MCF 10A (cell line): ENCODE measurements around the gene AUTS2. TPM values are rescaled to one million over a fixed set of nuclear protein-coding genes. Genes with fewer than 3 reads are reported as not detected.

ENCODE experiments used
- BruUV-seq: library from RNA; stranded (reverse); fragments of 400-500 nt; replicated peaks from 2 replicates; lab custom pipeline; 2021; lab: Mats Ljungman, UMichigan
- CTCF ChIA-PET: fragments of 300-600 bp; sonication (Branson Sonifier 250); formaldehyde crosslinking; extraction: SDS; loops from one replicate; lab custom pipeline; 2021; ENCODE audit warnings: antibody characterized with exemption, inconsistent platforms; lab: Yijun Ruan, JAX
- POLR2A ChIA-PET: fragments of 300-600, 350-650 bp; sonication (Branson Sonifier 250); formaldehyde crosslinking; extraction: SDS; loops from one replicate; lab custom pipeline; 2020; ENCODE audit warnings: antibody characterized with exemption, inconsistent platforms; lab: Yijun Ruan, JAX
- DNase-seq: peaks from one replicate; pipeline ENCODE4 v3.0.0-alpha.2; 2018; ENCODE audit not compliant: unreplicated experiment
- H3K27ac Mint-ChIP-seq: one replicate; pipeline ENCODE4 v1.8.0; 2022; ENCODE audit warnings: mild to moderate bottlenecking, low read depth, mixed read lengths; ENCODE audit not compliant: unreplicated experiment
- H3K27me3 Mint-ChIP-seq: one replicate; pipeline ENCODE4 v1.8.0; 2022; ENCODE audit warnings: mixed read lengths; ENCODE audit not compliant: insufficient read depth, unreplicated experiment
- H3K36me3 Mint-ChIP-seq: one replicate; pipeline ENCODE4 v1.8.0; 2022; ENCODE audit warnings: mild to moderate bottlenecking, moderate library complexity, mixed read lengths; ENCODE audit not compliant: insufficient read depth, unreplicated experiment
- H3K4me1 Mint-ChIP-seq: one replicate; pipeline ENCODE4 v1.8.0; 2022; ENCODE audit warnings: mixed read lengths; ENCODE audit not compliant: insufficient read depth, unreplicated experiment
- H3K4me3 Mint-ChIP-seq: one replicate; pipeline ENCODE4 v1.8.0; 2022; ENCODE audit warnings: mild to moderate bottlenecking, moderate library complexity, mixed read lengths; ENCODE audit not compliant: unreplicated experiment
- H3K9me3 Mint-ChIP-seq: one replicate; pipeline ENCODE4 v1.8.0; 2022; ENCODE audit warnings: mixed read lengths; ENCODE audit not compliant: unreplicated experiment
- CTCF ChIP-seq: fragments of 200-600 bp; IDR thresholded peaks from one replicate; pipeline ENCODE4 v1.8.0; 2022; ENCODE audit warnings: antibody characterized with exemption, mild to moderate bottlenecking; ENCODE audit not compliant: unreplicated experiment
- intact Hi-C: fragments of 100-400 bp; cut with micrococcal nuclease; formaldehyde crosslinking; loops from 2 replicates; pipeline ENCODE4 v1.14.1; 2022
- total RNA-seq: library from RNA; stranded (reverse); gene quantifications from 2 replicates; pipeline ENCODE4 v1.2.3, GENCODE V29; 2022

AUTS2 gene
- total RNA-seq, 1 experiment from 2014 or later, result 1.3 TPM

GRCh38 chr7:70481570-70482123, 883.4 kb downstream of the AUTS2 start:
- TF ChIP-seq CTCF, result no peak
- POLR2A ChIA-PET, result no interaction called here
- CTCF ChIA-PET, result no interaction called here
- peaks cover 6% of the 10 kb centered on the region for H3K36me3 Mint-ChIP-seq
- intact Hi-C loops, result no loop called here
- no TSS peak for BruUV-seq
- H3K4me3 Mint-ChIP-seq, result no peak overlapping the region
- H3K9me3 Mint-ChIP-seq, result peaks cover 8% of the 10 kb centered on the region
- no peaks in the 10 kb centered on the region for H3K4me1 Mint-ChIP-seq
- H3K27me3 Mint-ChIP-seq, result no peaks in the 10 kb centered on the region
- no peak for DNase-seq
- no peak overlapping the region for H3K27ac Mint-ChIP-seq

- no TSS peak for BruUV-seq
- H3K9me3 Mint-ChIP-seq, result peaks cover 16% of the 10 kb centered on the region
- no peak for DNase-seq
- no peaks in the 10 kb centered on the region for H3K4me1 Mint-ChIP-seq
- POLR2A ChIA-PET, result no interaction called here
- CTCF ChIA-PET, result interaction anchor here (0.9 kb wide), 2 partner anchors 15 to 17 kb away, joined by 3 read pairs; no protein-coding TSS in a partner anchor
- no peak overlapping the region for H3K4me3 Mint-ChIP-seq
- no peak overlapping the region for H3K27ac Mint-ChIP-seq
- peaks cover 9% of the 10 kb centered on the region for H3K36me3 Mint-ChIP-seq
- intact Hi-C loops, result no loop called here
- no peaks in the 10 kb centered on the region for H3K27me3 Mint-ChIP-seq
- TF ChIP-seq CTCF, result no peak
Measured at GRCh38 chr7:70484255-70484654, 886.0 kb downstream of the AUTS2 start.

- intact Hi-C loops, result no loop called here
- ChIA-PET CTCF (interaction anchor here (0.6 kb wide), 2 partner anchors 29 to 435 kb away, joined by 3 read pairs; no protein-coding TSS in a partner anchor), POLR2A (no interaction called here)
- no TSS peak for BruUV-seq
- no peak for TF ChIP-seq CTCF
- peaks cover 4% of the 10 kb centered on the region for H3K36me3 Mint-ChIP-seq
- DNase-seq, result no peak
- H3K9me3 Mint-ChIP-seq, result peaks cover 19% of the 10 kb centered on the region
- H3K27me3 Mint-ChIP-seq, result no peaks in the 10 kb centered on the region
- no peak overlapping the region for H3K4me3 Mint-ChIP-seq
- H3K27ac Mint-ChIP-seq, result no peak overlapping the region
- no peaks in the 10 kb centered on the region for H3K4me1 Mint-ChIP-seq
Measured at GRCh38 chr7:70486977-70487376, 888.7 kb downstream of the AUTS2 start.

- no peak for DNase-seq
- CTCF ChIA-PET, result interaction anchor here (0.6 kb wide), 1 partner anchor 29 kb away, joined by 3 read pairs; no protein-coding TSS in a partner anchor
- BruUV-seq, result no TSS peak
- Mint-ChIP-seq H3K27ac (no peak overlapping the region), H3K36me3 (peaks cover 4% of the 10 kb centered on the region), H3K27me3 (no peaks in the 10 kb centered on the region), H3K9me3 (peaks cover 19% of the 10 kb centered on the region), H3K4me1 (no peaks in the 10 kb centered on the region), H3K4me3 (no peak overlapping the region)
- intact Hi-C loops, result no loop called here
- POLR2A ChIA-PET, result no interaction called here
- no peak for TF ChIP-seq CTCF
Measured at GRCh38 chr7:70487428-70487827, 889.2 kb downstream of the AUTS2 start.
